GM18867 (cell line): Measurements from ENCODE around the gene NELFCD.
"Not testable (repeated sequence)": the region's sequence is repeated elsewhere in the genome, so short reads cannot be mapped to it uniquely, and the experiment has no call there.

ENCODE experiments used
- ATAC-seq: cut with Tn5 transposase; IDR thresholded peaks from one replicate; pipeline ENCODE4 v1.9.1; 2021; ENCODE audit warnings: mild to moderate bottlenecking, moderate library complexity; ENCODE audit not compliant: unreplicated experiment

Gene NELFCD

GRCh38 chr20:58980711-58981627, at the start of gene NELFCD:
Gene NELFCD (plus strand): TSS chr20:58981256. CDS start chr20:58981310, 54 bp downstream.
- peak; percentile 74 for ATAC-seq

GRCh38 chr20:58932170-58932569, 48.9 kb upstream of the NELFCD start:
- ATAC-seq: no peak

- no peak for ATAC-seq
These were observed 43.0 kb upstream of the NELFCD start for GRCh38 chr20:58938078-58938477.

GRCh38 chr20:58938541-58938940, 42.5 kb upstream of the NELFCD start:
- ATAC-seq: no peak

GRCh38 chr20:58941471-58941870, 39.6 kb upstream of the NELFCD start:
- ATAC-seq: no peak

GRCh38 chr20:58942549-58942948, 38.5 kb upstream of the NELFCD start:
- no peak for ATAC-seq

- no peak for ATAC-seq
These were observed 36.4 kb upstream of the NELFCD start for GRCh38 chr20:58944610-58945009.

GRCh38 chr20:58945965-58946631, 35.0 kb upstream of the NELFCD start:
- ATAC-seq: no peak

GRCh38 chr20:58947797-58948388, 33.2 kb upstream of the NELFCD start:
- ATAC-seq: not testable (repeated sequence)

- ATAC-seq: no peak
These were observed 30.5 kb upstream of the NELFCD start for GRCh38 chr20:58950603-58951002.

GRCh38 chr20:58953050-58953449, 28.0 kb upstream of the NELFCD start:
- ATAC-seq: no peak

- ATAC-seq: no peak
These were observed 25.0 kb upstream of the NELFCD start for GRCh38 chr20:58956078-58956477.

GRCh38 chr20:58959652-58960051, 21.4 kb upstream of the NELFCD start:
- no peak for ATAC-seq

- ATAC-seq: no peak
These were observed 17.9 kb upstream of the NELFCD start for GRCh38 chr20:58963060-58963584.

GRCh38 chr20:58963922-58964321, 17.1 kb upstream of the NELFCD start:
- ATAC-seq: not testable (repeated sequence)

GRCh38 chr20:58965270-58966064, 15.6 kb upstream of the NELFCD start:
- ATAC-seq: no peak

- no peak for ATAC-seq
These were observed 13.2 kb upstream of the NELFCD start for GRCh38 chr20:58967652-58968429.

GRCh38 chr20:58969439-58969838, 11.6 kb upstream of the NELFCD start:
- ATAC-seq: no peak

- peak; percentile 56 for ATAC-seq
These were observed 10.9 kb upstream of the NELFCD start for GRCh38 chr20:58970146-58970545.

- ATAC-seq: no peak
These were observed 9.6 kb upstream of the NELFCD start for GRCh38 chr20:58971429-58971828.
